Measurements from ENCODE around the gene APBA3. TPM values are rescaled to one million over a fixed set of nuclear protein-coding genes. Genes with fewer than 3 reads are reported as not detected.

APBA3 gene
- polyA plus RNA-seq, 1 donor (not counting 4 experiments of a cell fraction or from before 2014, with no cell fraction given): 6.7 TPM

DNA sequence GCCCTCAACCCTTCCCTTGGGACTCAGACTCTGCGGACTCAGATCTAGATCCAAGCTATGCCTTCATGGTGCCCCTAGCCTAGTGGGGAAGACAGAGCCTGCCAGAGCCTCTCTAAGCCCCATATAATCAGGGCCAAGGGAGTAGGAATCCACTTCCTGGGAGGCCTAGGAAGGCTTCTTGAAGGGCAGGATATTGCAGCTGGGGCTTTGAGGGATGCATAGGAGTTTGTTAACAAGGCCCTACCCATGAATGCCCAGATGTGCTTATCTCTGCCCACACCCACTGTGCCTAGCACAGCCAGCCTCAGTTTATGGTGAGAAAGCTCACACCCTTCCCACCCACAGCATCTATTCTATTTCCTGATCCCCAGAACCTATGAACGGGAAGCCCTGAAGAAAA is 11.3 kb downstream of the APBA3 start:
- Histone ChIP-seq H3K4me3 (ENCODE audit: control insufficient read depth in 2 of 3, extremely low read depth in 1 of 3, insufficient read depth in 2 of 3, low read depth in 1 of 3, low read length in 3 of 3) (no peak overlapping the region), H3K27ac (ENCODE audit: control insufficient read depth, insufficient read depth, low read length) (no peak overlapping the region), H3K9me3 (ENCODE audit: control insufficient read depth, low read depth, low read length) (no peaks in the 10 kb centered on the region), H4K20me1 (ENCODE audit: control insufficient read depth, extremely low read depth, insufficient read depth, low read length) (no peaks in the 10 kb centered on the region), H3K9me1 (ENCODE audit: control insufficient read depth, extremely low read depth, insufficient read depth, low read length) (no peaks in the 10 kb centered on the region), H3K36me3 (ENCODE audit: control insufficient read depth in 2 of 2, extremely low read depth in 1 of 2, insufficient read depth in 2 of 2, low read length in 2 of 2) (peaks cover 3 to 10% of the 10 kb centered on the region in 2 experiments), H2AFZ (ENCODE audit: control insufficient read depth, low read length) (no peak overlapping the region), H3K79me2 (ENCODE audit: control insufficient read depth, insufficient read depth, low read length) (no peaks in the 10 kb centered on the region), H3K4me1 (ENCODE audit: control insufficient read depth, extremely low read depth, insufficient read depth, low read length) (no peaks in the 10 kb centered on the region), H3K4me2 (ENCODE audit: control insufficient read depth, extremely low read depth, insufficient read depth, low read depth, low read length) (no peak overlapping the region), H3K9ac (ENCODE audit: control insufficient read depth, extremely low read depth, insufficient read depth, low read length) (no peak overlapping the region), H3K27me3 (ENCODE audit: control insufficient read depth, extremely low read depth, insufficient read depth, low read length) (no peaks in the 10 kb centered on the region)
- dilution Hi-C loops (cut with MboI; ENCODE audit: extremely low pct_ligation_motif_present, low sequenced_read_pairs): no loop called here
- no peak for FAIRE-seq
- TF ChIP-seq EZH2 (IDR thresholded peaks at IDR 0.05; ENCODE audit: low read length): no peak
- TF ChIP-seq, protein P1, sequence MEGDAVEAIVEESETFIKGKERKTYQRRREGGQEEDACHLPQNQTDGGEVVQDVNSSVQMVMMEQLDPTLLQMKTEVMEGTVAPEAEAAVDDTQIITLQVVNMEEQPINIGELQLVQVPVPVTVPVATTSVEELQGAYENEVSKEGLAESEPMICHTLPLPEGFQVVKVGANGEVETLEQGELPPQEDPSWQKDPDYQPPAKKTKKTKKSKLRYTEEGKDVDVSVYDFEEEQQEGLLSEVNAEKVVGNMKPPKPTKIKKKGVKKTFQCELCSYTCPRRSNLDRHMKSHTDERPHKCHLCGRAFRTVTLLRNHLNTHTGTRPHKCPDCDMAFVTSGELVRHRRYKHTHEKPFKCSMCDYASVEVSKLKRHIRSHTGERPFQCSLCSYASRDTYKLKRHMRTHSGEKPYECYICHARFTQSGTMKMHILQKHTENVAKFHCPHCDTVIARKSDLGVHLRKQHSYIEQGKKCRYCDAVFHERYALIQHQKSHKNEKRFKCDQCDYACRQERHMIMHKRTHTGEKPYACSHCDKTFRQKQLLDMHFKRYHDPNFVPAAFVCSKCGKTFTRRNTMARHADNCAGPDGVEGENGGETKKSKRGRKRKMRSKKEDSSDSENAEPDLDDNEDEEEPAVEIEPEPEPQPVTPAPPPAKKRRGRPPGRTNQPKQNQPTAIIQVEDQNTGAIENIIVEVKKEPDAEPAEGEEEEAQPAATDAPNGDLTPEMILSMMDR (optimal IDR thresholded peaks at IDR 0.05 in 1 of 3, IDR thresholded peaks at IDR 0.05 in 1 of 3, conservative IDR thresholded peaks at IDR 0.05 in 1 of 3; ENCODE audit: extremely low read depth in 1 of 3, insufficient read depth in 2 of 3, low read length in 3 of 3): no peak
- DNase-seq (ENCODE audit: low read depth, low spot score): no peak

DNA sequence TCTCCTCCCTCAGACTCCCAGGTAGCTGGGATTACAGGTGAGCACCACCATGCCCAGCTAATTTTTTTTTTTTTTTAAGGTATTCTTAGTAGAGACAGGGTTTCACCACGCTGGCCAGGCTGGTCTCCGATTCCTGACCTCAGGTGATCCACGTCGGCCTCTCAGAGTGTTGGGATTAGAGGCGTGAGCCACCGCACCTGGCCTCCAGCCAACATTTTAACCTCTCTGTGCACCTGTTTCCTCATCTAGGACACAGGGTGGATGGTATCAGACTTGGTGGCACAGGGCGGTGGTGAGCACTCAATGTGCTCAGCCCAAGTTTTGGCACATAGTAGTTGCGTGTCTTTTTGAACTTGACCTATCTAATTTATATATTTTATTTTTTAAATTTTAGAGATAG is 12.5 kb downstream of the APBA3 start:
- H3K4me3 ChIP-seq (ENCODE audit: control insufficient read depth in 2 of 3, extremely low read depth in 1 of 3, insufficient read depth in 2 of 3, low read depth in 1 of 3, low read length in 3 of 3): no peak overlapping the region
- FAIRE-seq: no peak
- TF ChIP-seq, protein P1 (optimal IDR thresholded peaks at IDR 0.05 in 1 of 3, IDR thresholded peaks at IDR 0.05 in 1 of 3, conservative IDR thresholded peaks at IDR 0.05 in 1 of 3; ENCODE audit: extremely low read depth in 1 of 3, insufficient read depth in 2 of 3, low read length in 3 of 3): no peak
- TF ChIP-seq EZH2 (IDR thresholded peaks at IDR 0.05; ENCODE audit: low read length): no peak
- H2AFZ ChIP-seq (ENCODE audit: control insufficient read depth, low read length): no peak overlapping the region
- H3K9ac ChIP-seq (ENCODE audit: control insufficient read depth, extremely low read depth, insufficient read depth, low read length): no peak overlapping the region
- H3K79me2 ChIP-seq (ENCODE audit: control insufficient read depth, insufficient read depth, low read length): no peaks in the 10 kb centered on the region
- H3K36me3 ChIP-seq (ENCODE audit: control insufficient read depth in 2 of 2, extremely low read depth in 1 of 2, insufficient read depth in 2 of 2, low read length in 2 of 2): peaks cover 3 to 10% of the 10 kb centered on the region in 2 experiments
- dilution Hi-C loops (cut with MboI; ENCODE audit: extremely low pct_ligation_motif_present, low sequenced_read_pairs): no loop called here
- no peaks in the 10 kb centered on the region for H3K9me3 ChIP-seq (ENCODE audit: control insufficient read depth, low read depth, low read length)
- no peaks in the 10 kb centered on the region for H3K4me1 ChIP-seq (ENCODE audit: control insufficient read depth, extremely low read depth, insufficient read depth, low read length)
- no peaks in the 10 kb centered on the region for H3K9me1 ChIP-seq (ENCODE audit: control insufficient read depth, extremely low read depth, insufficient read depth, low read length)
- no peak overlapping the region for H3K4me2 ChIP-seq (ENCODE audit: control insufficient read depth, extremely low read depth, insufficient read depth, low read depth, low read length)
- H4K20me1 ChIP-seq (ENCODE audit: control insufficient read depth, extremely low read depth, insufficient read depth, low read length): no peaks in the 10 kb centered on the region
- H3K27ac ChIP-seq (ENCODE audit: control insufficient read depth, insufficient read depth, low read length): no peak overlapping the region
- no peaks in the 10 kb centered on the region for H3K27me3 ChIP-seq (ENCODE audit: control insufficient read depth, extremely low read depth, insufficient read depth, low read length)
- no peak for DNase-seq (ENCODE audit: low read depth, low spot score)
